Suprapubic skin (tissue), 4 donors: ENCODE data around the gene FGF22.

Experiments used
- CTCF ChIP-seq, 2 donors: fragments of 200-600 bp in 1 of 2; fragments of 450-650 bp in 1 of 2; sonication (generic) in 1 of 2; IDR thresholded peaks; one replicate each; pipeline ENCODE4 v1.5.1; 2016 to 2019; ENCODE audit warnings: antibody characterized with exemption in 2 of 2, mild to moderate bottlenecking in 1 of 2, moderate library complexity in 1 of 2
- EP300 ChIP-seq: sonication (generic); formaldehyde crosslinking; IDR thresholded peaks from one replicate; pipeline ENCODE4 v1.6.1; 2017; ENCODE audit warnings: antibody characterized with exemption
- POLR2A ChIP-seq, 2 donors: fragments of 450-650 bp; IDR thresholded peaks; one replicate each; pipeline ENCODE4 v1.6.1; 2017; ENCODE audit warnings: antibody characterized with exemption in 2 of 2, mild to moderate bottlenecking in 2 of 2, moderate library complexity in 2 of 2
- POLR2AphosphoS5 ChIP-seq, 3 donors: sonication (generic); formaldehyde crosslinking; IDR thresholded peaks; one replicate each; pipeline ENCODE4 v1.6.1; 2017; ENCODE audit warnings: antibody characterized with exemption in 3 of 3

GRCh38 chr19:604355-604754, 35.3 kb upstream of the FGF22 start:
- TF ChIP-seq CTCF (IDR thresholded peaks at IDR 0.05), result no peak
- TF ChIP-seq EP300, result no peak
- no peak for TF ChIP-seq POLR2AphosphoS5 (IDR thresholded peaks at IDR 0.05)
- TF ChIP-seq POLR2A (IDR thresholded peaks at IDR 0.05), result no peak
